GM12878 (cell line): ENCODE results near the gene SH2D7. TPM values are rescaled to one million over a fixed set of nuclear protein-coding genes. Genes with fewer than 3 reads are reported as not detected.

Experiments
- ATAC-seq: fragments of 200-7000 bp; cut with Tn5 transposase; 3 replicates; pipeline ENCODE4 v1.9.1; 2020; ENCODE audit warnings: mild to moderate bottlenecking, moderate library complexity
- BruUV-seq: library from RNA; stranded (reverse); fragments of 400-500 nt; replicated peaks from 2 replicates; lab custom pipeline; 2021; lab: Mats Ljungman, UMichigan
- CTCF ChIA-PET: fragments of 300-600 bp; sonication (Branson Sonifier 250); formaldehyde crosslinking; extraction: SDS; loops from one replicate; lab custom pipeline; 2021; ENCODE audit warnings: inconsistent platforms; lab: Yijun Ruan, JAX
- POLR2A ChIA-PET: fragments of 350-600 bp; formaldehyde crosslinking; extraction: SDS; loops from one replicate; lab custom pipeline; 2021; ENCODE audit warnings: inconsistent platforms; lab: Charles Lee
- RAD21 ChIA-PET: fragments of 300-600 bp; sonication (Branson Sonifier 250); formaldehyde crosslinking; loops from one replicate; lab custom pipeline; 2023; ENCODE audit warnings: antibody characterized with exemption; ENCODE audit not compliant: unreplicated experiment; lab: Charles Lee
- SMC1A ChIA-PET: fragments of 300-600 bp; sonication (Branson Sonifier 250); formaldehyde crosslinking; loops from one replicate; lab custom pipeline; 2023; ENCODE audit not compliant: unreplicated experiment, uncharacterized antibody; lab: Charles Lee
- DNase-seq: peaks from one replicate; pipeline ENCODE4 v3.0.0-alpha.2; 2011; ENCODE audit warnings: low read depth, low spot score
- FAIRE-seq: peaks from 3 replicates; lab custom pipeline; 2011; peaks lifted over from hg19 to GRCh38; lab: Jason Lieb, UNC
- H2AFZ ChIP-seq: 2 replicates; pipeline ENCODE4 v1.6.0; 2011; ENCODE audit warnings: low read depth, low read length, control low read depth; ENCODE audit not compliant: control insufficient read depth
- H3K27ac ChIP-seq: 2 replicates; pipeline ENCODE4 v1.5.1; 2011; ENCODE audit warnings: control low read depth; ENCODE audit not compliant: control insufficient read depth, insufficient read depth
- H3K27me3 ChIP-seq, 2 experiments: replicated peaks in 1 of 2; 2 replicates each; pipeline versions ENCODE4 v1.6.0 to v1.6.1; 2011; ENCODE audit warnings: low read length in 1 of 2; ENCODE audit not compliant: control insufficient read depth in 2 of 2, insufficient read depth in 2 of 2
- H3K36me3 ChIP-seq, 2 experiments: 2 replicates each; pipeline ENCODE4 v1.5.1; 2011; ENCODE audit warnings: low read length in 1 of 2; ENCODE audit not compliant: control insufficient read depth in 2 of 2, insufficient read depth in 2 of 2
- H3K4me1 ChIP-seq: 2 replicates; pipeline ENCODE4 v1.6.1; 2011; ENCODE audit warnings: mild to moderate bottlenecking, low read length, moderate library complexity, mixed read lengths; ENCODE audit not compliant: control insufficient read depth, insufficient read depth
- H3K4me2 ChIP-seq: 2 replicates; pipeline ENCODE4 v1.6.0; 2011; ENCODE audit warnings: control low read depth; ENCODE audit not compliant: control insufficient read depth, insufficient read depth
- H3K4me3 ChIP-seq: fragments of 200-600 bp; sonication (generic); 2 replicates; pipeline ENCODE4 v1.5.1; 2016
- H3K79me2 ChIP-seq: 2 replicates; pipeline ENCODE4 v1.6.0; 2011; ENCODE audit warnings: low read length; ENCODE audit not compliant: control insufficient read depth, insufficient read depth
- H3K9ac ChIP-seq: 2 replicates; pipeline ENCODE4 v1.8.0; 2011; ENCODE audit warnings: low read length, control low read depth, mixed read lengths; ENCODE audit not compliant: control insufficient read depth, insufficient read depth
- H3K9me3 ChIP-seq: replicated peaks from 3 replicates; pipeline ENCODE4 v1.5.1; 2011; ENCODE audit warnings: mild to moderate bottlenecking, low read length; ENCODE audit not compliant: control insufficient read depth, insufficient read depth
- H4K20me1 ChIP-seq: 2 replicates; pipeline ENCODE4 v1.6.0; 2011; ENCODE audit not compliant: control insufficient read depth, insufficient read depth
- ATF3 ChIP-seq: IDR thresholded peaks from 2 replicates; pipeline ENCODE4 v1.6.1; 2011; ENCODE audit warnings: low read depth, mild to moderate bottlenecking, low read length, moderate library complexity, borderline replicate concordance; ENCODE audit errors: extremely low read depth
- BACH1 ChIP-seq: fragments of 450-650 bp; IDR thresholded peaks from 2 replicates; pipeline ENCODE4 v1.6.1; 2017; ENCODE audit warnings: mild to moderate bottlenecking, borderline replicate concordance
- CEBPB ChIP-seq, 2 experiments: fragments of 150-350 bp in 1 of 2; IDR thresholded peaks; 2 replicates each; pipeline ENCODE4 v1.6.1; 2012 to 2014; ENCODE audit warnings: low read depth in 2 of 2, low read length in 2 of 2, borderline replicate concordance in 1 of 2, inconsistent platforms in 1 of 2
- CREM ChIP-seq: IDR thresholded peaks from 2 replicates; pipeline ENCODE4 v1.6.1; 2014; ENCODE audit warnings: antibody characterized with exemption, low read depth
- DPF2 ChIP-seq: fragments of 450-650 bp; IDR thresholded peaks from 2 replicates; pipeline ENCODE4 v1.6.1; 2017; ENCODE audit warnings: mild to moderate bottlenecking
- GATAD2B ChIP-seq: fragments of 450-650 bp; conservative IDR thresholded peaks from 2 replicates; pipeline ENCODE4 v1.6.1; 2017; ENCODE audit warnings: low read depth, mild to moderate bottlenecking, moderate library complexity
- HCFC1 ChIP-seq: fragments of 150-350 bp; IDR thresholded peaks from 2 replicates; pipeline ENCODE4 v1.6.1; 2014; ENCODE audit warnings: low read length
- JUND ChIP-seq: IDR thresholded peaks from 2 replicates; pipeline ENCODE4 v1.6.1; 2012; ENCODE audit warnings: low read depth, mild to moderate bottlenecking, low read length, improper control_type of control experiment, moderate library complexity
- NBN ChIP-seq: fragments of 450-650 bp; IDR thresholded peaks from 2 replicates; pipeline ENCODE4 v1.6.1; 2016
- NFYB ChIP-seq: IDR thresholded peaks from 2 replicates; pipeline ENCODE4 v1.6.1; 2011; ENCODE audit warnings: low read depth, mild to moderate bottlenecking, low read length, improper control_type of control experiment, moderate library complexity; ENCODE audit not compliant: insufficient read depth
- PML ChIP-seq: IDR thresholded peaks from 2 replicates; pipeline ENCODE4 v1.6.1; 2012; ENCODE audit warnings: low read length, inconsistent platforms
- SKIL ChIP-seq: fragments of 450-650 bp; IDR thresholded peaks from 2 replicates; pipeline ENCODE4 v1.6.1; 2017; ENCODE audit warnings: mild to moderate bottlenecking, low read depth, inconsistent platforms; ENCODE audit not compliant: poor library complexity, severe bottlenecking
- SREBF1 ChIP-seq: IDR thresholded peaks from 2 replicates; pipeline ENCODE4 v1.6.1; 2012; ENCODE audit warnings: mild to moderate bottlenecking, low read length
- ZBTB40 ChIP-seq: fragments of 450-650 bp; IDR thresholded peaks from 2 replicates; pipeline ENCODE4 v1.6.1; 2016; ENCODE audit warnings: mild to moderate bottlenecking, moderate library complexity, borderline replicate concordance
- WGBS: methylation state at CpG from one replicate; pipeline ENCODE4 v1.1.6; 2016; ENCODE audit warnings: low lambda C conversion rate; ENCODE audit not compliant: insufficient replicate concordance, insufficient coverage; ENCODE audit errors: missing lambda C conversion rate; 5-methylcytosine and 5-hydroxymethylcytosine counted together
- in situ Hi-C: fragments of 300-500 bp; cut with MboI; formaldehyde crosslinking; loops from 9 replicates; pipeline ENCODE4 v1.14.3; 2018; ENCODE audit warnings: mixed read lengths
- intact Hi-C: fragments of 100-400 bp; cut with micrococcal nuclease; formaldehyde crosslinking; loops from one replicate; pipeline ENCODE4 v1.14.2; 2022; ENCODE audit not compliant: unreplicated experiment
- polyA plus RNA-seq, 11 experiments: library from polyadenylated mRNA; depleted of rRNA in 4 of 11; unstranded in 6 of 11; stranded (reverse) in 5 of 11; fragments of >200 nt; fragmentation: Nextera tagmentation in 4 of 11; fragmentation: Illumina TruSeq in 1 of 11; extraction: Ambion mirVana in 4 of 11; extraction: Trizol in 1 of 11; gene quantifications; 1 replicate in 1 of 11; 2 replicates in 10 of 11; pipeline versions ENCODE4 v1.2.1 to v1.2.3, GENCODE V29; 2011 to 2016; ENCODE audit warnings: inconsistent platforms in 2 of 11, missing spikeins in 2 of 11, low read depth in 1 of 11
- total RNA-seq, 4 experiments: library from RNA; depleted of rRNA in 3 of 4; stranded (reverse); fragments of >200 nt in 3 of 4; fragmentation: Illumina TruSeq in 1 of 4; extraction: Trizol in 1 of 4; gene quantifications; 2 replicates each; pipeline versions ENCODE4 v1.2.1 to v1.2.3, GENCODE V29; 2013 to 2021

SH2D7 gene
- total and polyA plus RNA-seq, 10 of the 15 experiments (the other 5 are each of a cell fraction or from before 2014, with no cell fraction given): 0.04 to 0.06 TPM; not detected in 8

GRCh38 chr15:78131295-78132061 lies 39.1 kb downstream of the SH2D7 start, which contains the start of gene CIB2:
Gene CIB2 (minus strand): TSS chr15:78131445. CDS start chr15:78131215, 230 bp downstream.
- H3K36me3 ChIP-seq: no peaks in the 10 kb centered on the region
- peak within 1 kb of the TSS; percentile 91 for H3K9ac ChIP-seq
- BruUV-seq: TSS peak; percentile 89
- H3K79me2 ChIP-seq: no peaks in the 10 kb centered on the region
- H3K27me3 ChIP-seq: no peaks in the 10 kb centered on the region
- 2% methylated on average over 68 of the region's 79 CpGs for WGBS
- H3K4me3 ChIP-seq: peak within 1 kb of the TSS; percentile 88
- no peak for DNase-seq
- ChIA-PET RAD21 (interaction anchor here (0.6 to 9.5 kb wide), 23 partner anchors 8 to 167 kb away, joined by 3 to 147 read pairs (median 4); partner anchors contain the start of gene IDH3A), CTCF (interaction anchor here (0.6 to 7.0 kb wide), 29 partner anchors 9 to 291 kb away, joined by 3 to 200 read pairs (median 4); partner anchors contain the start of genes DNAJA4 and IDH3A), SMC1A (interaction anchor here (0.6 to 4.4 kb wide), 20 partner anchors 8 to 110 kb away, joined by 3 to 57 read pairs (median 4); partner anchors contain the start of gene IDH3A), POLR2A (interaction anchor here (0.7 to 1.1 kb wide), 6 partner anchors 10 to 64 kb away, joined by 3 to 9 read pairs (median 4); partner anchors contain the start of gene IDH3A)
- H4K20me1 ChIP-seq: no peaks in the 10 kb centered on the region
- ATAC-seq: peak; percentile 93
- H2AFZ ChIP-seq: peak within 1 kb of the TSS; percentile 88
- H3K4me1 ChIP-seq: peaks cover 5% of the 10 kb centered on the region
- H3K27ac ChIP-seq: peak within 1 kb of the TSS; percentile 72
- intact Hi-C loops: loop anchor here (1.0 to 2.0 kb wide), 3 partner anchors 17 to 110 kb away; partner anchors contain the start of gene IDH3A
- H3K9me3 ChIP-seq: no peaks in the 10 kb centered on the region
- in situ Hi-C loops: no loop called here
- no peak for FAIRE-seq
- peak within 1 kb of the TSS; percentile 89 for H3K4me2 ChIP-seq
- no peak for TF ChIP-seq JUND
- TF ChIP-seq CEBPB (IDR thresholded peaks at IDR 0.05; ENCODE audit: borderline replicate concordance in 1 of 2, low read depth in 2 of 2, low read length in 2 of 2): no peak
- no peak for TF ChIP-seq PML
- TF ChIP-seq HCFC1: no peak
- TF ChIP-seq CREM: no peak
- TF ChIP-seq ZBTB40: no peak; the same call in none of the 2 replicates
- no peak for TF ChIP-seq SKIL
- TF ChIP-seq GATAD2B: peak; percentile 99
- TF ChIP-seq BACH1: peak; percentile 73
- TF ChIP-seq NFYB: no peak
- no peak for TF ChIP-seq NBN
- TF ChIP-seq SREBF1: no peak
- TF ChIP-seq DPF2: peak; percentile 89
- TF ChIP-seq ATF3: no peak
